NCI-H146 treated with DMSO at 0.1 percent for 48 hours (cell line): ENCODE results near the gene CDH4.

Experiments used
- DNase-seq: peaks from one replicate; lab custom pipeline; 2025; ENCODE audit not compliant: unreplicated experiment; lab: John Stamatoyannopoulos, UW

The CDH4 gene

GRCh38 chr20:61755971-61756845 lies 504.1 kb downstream of the CDH4 start:
- no peak for DNase-seq

- DNase-seq = no peak
Observed at GRCh38 chr20:61756966-61757677, 505.1 kb downstream of the CDH4 start.

GRCh38 chr20:61757678-61758563 lies 505.9 kb downstream of the CDH4 start:
- DNase-seq = no peak

- no peak for DNase-seq
Observed at GRCh38 chr20:61758564-61759200, 506.6 kb downstream of the CDH4 start.

GRCh38 chr20:61759286-61760065 lies 507.4 kb downstream of the CDH4 start:
- DNase-seq = no peak

- no peak for DNase-seq
Observed at GRCh38 chr20:61760321-61760720, 508.3 kb downstream of the CDH4 start.

GRCh38 chr20:61760731-61761130 lies 508.7 kb downstream of the CDH4 start:
- no peak for DNase-seq

GRCh38 chr20:61761453-61762166 lies 509.5 kb downstream of the CDH4 start:
- DNase-seq = no peak

GRCh38 chr20:61762167-61762710 lies 510.2 kb downstream of the CDH4 start:
- DNase-seq = no peak

GRCh38 chr20:61762886-61763739 lies 511.1 kb downstream of the CDH4 start:
- no peak for DNase-seq

GRCh38 chr20:61763740-61764400 lies 511.8 kb downstream of the CDH4 start:
- no peak for DNase-seq

GRCh38 chr20:61764471-61765025 lies 512.5 kb downstream of the CDH4 start:
- DNase-seq = no peak

GRCh38 chr20:61765081-61765870 lies 513.2 kb downstream of the CDH4 start:
- DNase-seq = no peak

- DNase-seq = no peak
Observed at GRCh38 chr20:61765871-61766654, 514.0 kb downstream of the CDH4 start.

- DNase-seq = no peak
Observed at GRCh38 chr20:61766921-61767610, 515.0 kb downstream of the CDH4 start.
